HG03045 (cell line): ENCODE results near the gene ADGB.
"Not testable (repeated sequence)": the region's sequence is repeated elsewhere in the genome, so short reads cannot be mapped to it uniquely, and the experiment has no call there.

Source experiments
- ATAC-seq: cut with Tn5 transposase; IDR thresholded peaks from one replicate; pipeline ENCODE4 v1.9.1; 2021; ENCODE audit warnings: mild to moderate bottlenecking, moderate library complexity; ENCODE audit not compliant: unreplicated experiment

The ADGB gene

DNA sequence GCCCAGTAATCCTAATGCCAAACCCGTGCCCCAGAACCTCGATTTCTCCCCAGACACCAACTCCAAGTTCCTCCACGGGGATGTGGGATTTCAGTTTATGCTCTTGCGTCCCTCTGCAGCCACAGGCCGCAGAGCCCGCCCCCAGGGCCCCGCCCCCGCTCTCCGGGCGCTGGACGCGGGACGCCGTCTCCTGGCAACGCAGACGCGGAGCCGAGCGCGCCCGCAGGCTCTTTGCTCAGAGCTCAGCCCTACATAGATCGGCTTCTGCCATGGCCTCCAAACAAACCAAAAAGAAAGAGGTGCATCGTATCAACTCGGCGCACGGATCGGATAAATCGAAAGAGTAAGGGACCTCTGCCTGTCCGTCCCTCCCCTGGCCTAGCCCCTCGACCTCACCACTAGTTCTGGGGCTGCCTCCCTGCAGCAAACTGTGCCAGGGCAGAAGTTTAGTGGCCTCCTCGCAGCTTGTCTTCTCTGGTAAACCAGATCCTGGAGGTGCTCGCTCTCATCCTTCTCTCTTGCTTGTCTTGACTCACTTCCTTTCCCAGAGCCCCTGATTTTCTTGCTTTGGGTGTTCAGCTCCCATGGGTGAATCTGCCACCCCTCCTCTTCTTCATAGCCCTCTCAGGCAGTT, at the start of gene ADGB:
TSS of gene ADGB (plus strand) at position 201 of the 634 bp plus-strand sequence. CDS start at position 270, 69 bp downstream.
- ATAC-seq: no peak

GRCh38 chr6:146550911-146551310, 47.9 kb upstream of the ADGB start:
- no peak for ATAC-seq

DNA sequence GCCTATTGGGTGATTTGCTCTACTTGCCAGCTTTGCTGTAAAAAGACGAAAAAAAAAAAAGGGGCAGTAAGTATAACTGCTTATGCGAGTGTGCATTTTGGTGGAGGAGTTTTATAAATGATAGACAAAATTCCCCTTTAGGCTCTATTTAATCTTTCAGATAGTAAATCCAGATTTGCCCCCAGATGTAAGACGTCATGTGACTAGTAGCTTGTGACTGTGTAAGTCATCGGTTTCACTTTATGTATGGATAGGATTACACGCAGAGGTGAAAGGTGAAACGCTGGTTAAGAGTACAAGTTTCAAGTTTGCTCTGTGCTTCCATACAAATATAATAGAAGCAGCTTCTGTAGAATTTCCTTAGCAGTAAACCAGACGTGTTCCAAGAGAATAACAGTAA, 47.2 kb upstream of the ADGB start:
- ATAC-seq: no peak

DNA sequence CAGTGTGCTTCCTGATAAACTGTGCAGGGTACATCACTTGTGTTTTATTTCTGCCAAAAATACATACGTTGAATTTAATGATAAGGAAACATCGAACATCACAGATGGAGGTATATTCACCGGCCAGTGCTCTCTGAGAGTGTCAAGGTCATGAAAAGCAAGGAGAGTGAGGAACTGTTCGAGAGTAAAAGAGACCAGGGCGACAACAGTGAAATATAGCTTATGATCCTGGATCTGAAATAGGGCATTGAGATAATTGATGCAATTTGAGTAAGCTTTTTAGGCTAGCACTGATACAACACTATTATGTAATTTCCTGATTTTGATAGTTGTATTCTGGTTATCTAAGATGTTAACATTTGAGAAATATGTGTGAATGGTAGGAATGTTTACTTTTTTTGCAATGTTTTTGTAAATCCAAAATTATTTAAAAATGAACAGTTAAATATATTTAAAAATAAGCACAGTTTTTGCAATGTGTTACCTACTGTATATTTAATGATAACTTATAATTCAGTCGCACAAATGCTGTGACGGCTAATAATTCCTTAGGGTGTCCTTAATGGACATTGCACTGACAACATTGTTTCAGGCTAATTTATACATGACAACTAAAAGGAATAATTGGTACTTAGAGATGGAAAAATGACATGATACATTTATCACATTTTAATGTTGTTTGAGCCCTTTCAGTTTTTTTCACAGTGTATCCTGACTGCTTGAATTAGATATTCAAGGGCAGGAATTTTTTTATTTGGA, 45.2 kb upstream of the ADGB start:
- no peak for ATAC-seq

GRCh38 chr6:146560607-146561006, 38.2 kb upstream of the ADGB start:
- ATAC-seq: no peak

DNA sequence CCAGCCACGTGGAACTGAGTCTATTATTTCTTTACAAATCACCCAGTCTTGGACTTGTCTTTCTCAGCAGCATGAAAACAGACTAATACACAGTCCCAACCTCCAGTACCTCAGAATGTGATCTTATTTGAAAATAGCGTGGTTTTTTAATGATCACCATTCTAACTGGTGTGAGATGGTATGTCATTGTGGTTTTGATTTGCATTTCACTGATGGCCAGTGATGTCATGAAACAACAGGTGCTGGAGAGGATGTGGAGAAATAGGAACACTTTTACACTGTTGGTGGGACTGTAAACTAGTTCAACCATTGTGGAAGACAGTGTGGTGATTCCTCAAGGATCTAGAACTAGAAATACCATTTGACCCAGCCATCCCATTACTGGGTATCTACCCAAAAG, 32.1 kb upstream of the ADGB start:
- not testable (repeated sequence) for ATAC-seq

- ATAC-seq: not testable (repeated sequence)
Observed at GRCh38 chr6:146568619-146569018, 30.2 kb upstream of the ADGB start.

GRCh38 chr6:146574211-146574610, 24.6 kb upstream of the ADGB start:
- ATAC-seq: no peak

- ATAC-seq: no peak
Observed at GRCh38 chr6:146578054-146578453, 20.7 kb upstream of the ADGB start.

GRCh38 chr6:146581968-146582367, 16.8 kb upstream of the ADGB start:
- no peak for ATAC-seq

- no peak for ATAC-seq
Observed at GRCh38 chr6:146582857-146583256, 15.9 kb upstream of the ADGB start.

DNA sequence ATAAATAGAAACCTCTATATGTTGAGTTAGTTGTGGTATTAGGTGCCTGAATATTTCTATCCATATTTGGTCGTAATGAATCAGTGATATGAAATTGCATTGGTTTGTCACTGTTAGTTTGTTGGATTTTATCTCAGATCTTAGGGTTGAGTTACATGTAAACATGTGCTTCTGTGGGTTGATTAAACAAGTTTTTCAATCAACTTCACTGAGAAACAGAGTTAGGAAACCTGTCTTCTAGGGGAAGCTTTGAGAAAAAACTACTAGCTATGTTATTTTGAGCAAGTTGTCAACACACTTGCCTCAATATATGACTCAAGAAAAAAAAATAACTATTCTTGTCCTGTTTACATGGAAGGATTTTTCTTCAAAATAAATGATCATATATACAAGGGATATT, 14.8 kb upstream of the ADGB start:
- ATAC-seq: no peak

DNA sequence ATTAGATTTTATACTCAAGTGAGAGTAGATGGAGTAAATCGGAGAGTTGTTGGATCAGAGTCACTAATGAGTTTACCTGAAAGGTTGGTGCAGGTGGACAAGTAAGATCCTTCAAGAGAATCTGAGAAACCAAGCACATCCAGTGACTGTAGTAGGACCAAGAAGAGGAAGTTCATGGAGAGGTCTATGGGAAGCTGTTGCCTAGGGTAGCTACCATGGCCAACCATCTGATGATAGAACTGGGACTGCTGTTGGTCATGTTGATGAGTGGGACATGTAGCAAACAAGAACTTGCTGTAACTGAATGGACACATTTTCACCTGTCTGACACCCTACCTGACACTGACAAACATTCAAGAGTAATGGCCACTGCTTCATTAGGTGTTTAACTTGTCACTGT, 11.3 kb upstream of the ADGB start:
- no peak for ATAC-seq

- ATAC-seq: no peak
Observed at GRCh38 chr6:146590492-146590891, 8.3 kb upstream of the ADGB start.

DNA sequence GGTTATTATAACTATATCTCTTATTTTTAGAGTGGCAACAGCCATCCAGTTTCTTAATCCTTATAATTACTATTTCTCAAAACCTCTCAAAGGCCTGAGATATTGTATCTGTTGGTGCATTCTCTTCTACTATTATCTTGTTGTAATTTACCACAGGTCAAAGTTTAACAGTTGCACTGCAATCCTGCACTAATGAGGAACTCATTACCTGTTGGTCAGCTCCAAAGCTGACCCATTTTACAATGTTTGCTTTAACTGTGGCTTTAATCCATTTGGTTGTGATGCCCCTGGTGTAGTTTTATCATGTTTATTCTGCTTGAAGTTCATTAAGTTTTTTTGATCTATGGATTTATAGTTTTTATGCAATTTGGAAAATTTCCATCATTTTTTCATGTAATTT, 6.3 kb upstream of the ADGB start:
- ATAC-seq: no peak

GRCh38 chr6:146593986-146594385, 4.8 kb upstream of the ADGB start:
- ATAC-seq: no peak

GRCh38 chr6:146594495-146594894, 4.3 kb upstream of the ADGB start:
- no peak for ATAC-seq

DNA sequence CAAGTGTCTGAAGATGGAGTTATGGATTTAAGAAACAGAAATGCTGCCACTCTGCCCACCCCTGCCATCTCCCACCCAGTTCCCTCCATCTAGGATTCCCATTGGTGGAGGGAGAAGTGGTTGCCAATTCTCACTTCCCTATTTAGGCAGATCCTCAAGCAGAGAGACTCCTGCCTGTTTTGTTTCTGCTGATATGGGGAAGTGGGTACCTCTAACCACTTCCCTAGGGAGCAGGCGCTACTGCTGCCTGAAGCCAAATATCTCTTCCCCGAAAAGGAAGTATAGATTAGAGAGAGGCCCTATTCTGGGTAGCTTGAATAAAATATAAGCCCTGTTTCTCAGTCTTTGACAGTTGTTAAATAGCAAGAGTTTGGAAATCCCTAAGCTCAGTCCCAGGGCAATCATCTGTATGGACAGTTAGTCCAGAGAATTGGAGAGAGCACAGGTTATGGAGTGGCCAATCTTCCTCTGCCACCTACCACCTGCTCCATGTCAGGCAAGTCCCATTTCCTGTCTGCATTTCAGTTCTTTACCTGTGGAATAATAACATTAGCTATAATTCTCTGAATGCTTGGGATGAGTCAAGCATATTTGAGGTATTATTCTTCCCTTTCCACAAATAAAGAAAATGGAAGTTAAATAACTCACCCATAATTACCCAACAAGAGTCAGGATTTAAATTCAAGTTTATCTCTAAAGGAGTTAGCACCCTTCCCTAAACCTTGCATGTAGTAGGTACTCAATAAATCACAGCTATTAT, 2.6 kb upstream of the ADGB start:
- no peak for ATAC-seq

DNA sequence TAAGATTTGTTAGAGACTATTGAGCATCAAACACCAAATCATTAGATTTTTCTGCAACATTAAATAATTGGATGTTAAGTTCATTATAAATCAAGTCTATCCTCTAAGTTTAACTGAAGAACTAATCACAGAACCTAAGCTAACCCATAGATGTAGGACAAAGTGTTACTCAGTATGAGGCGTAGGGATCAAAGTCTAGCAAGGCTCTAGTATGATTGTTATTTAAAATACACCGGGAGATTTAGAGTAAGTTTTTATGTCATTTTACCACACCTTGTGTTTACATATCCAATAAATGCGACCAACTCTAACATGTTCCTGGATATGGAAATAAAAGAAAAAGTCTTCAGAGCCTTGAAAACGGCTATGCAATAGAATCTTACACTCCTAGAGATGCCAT, 2.6 kb downstream of the ADGB start:
- no peak for ATAC-seq

DNA sequence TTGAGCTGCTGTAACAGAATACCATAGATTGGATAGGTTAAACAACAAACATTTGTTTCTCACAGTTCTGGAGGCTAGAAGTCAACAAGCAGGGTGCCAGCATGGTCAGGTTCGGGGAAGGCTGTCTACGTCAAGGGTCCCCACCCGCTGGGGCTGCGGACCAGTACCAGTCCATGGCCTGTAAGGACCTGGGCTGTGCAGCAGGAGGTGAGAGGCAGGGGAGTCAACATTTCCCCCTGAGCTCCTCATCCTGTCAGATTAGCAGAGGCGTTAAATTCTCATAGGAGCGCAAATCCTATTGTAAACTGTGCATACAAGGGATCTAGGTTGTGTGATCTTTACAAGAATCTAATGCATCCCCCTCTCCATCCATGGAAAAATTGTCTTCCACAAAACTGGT, 3.8 kb downstream of the ADGB start:
- ATAC-seq: no peak

- ATAC-seq: no peak
Observed at GRCh38 chr6:146613947-146614346, 15.2 kb downstream of the ADGB start.

DNA sequence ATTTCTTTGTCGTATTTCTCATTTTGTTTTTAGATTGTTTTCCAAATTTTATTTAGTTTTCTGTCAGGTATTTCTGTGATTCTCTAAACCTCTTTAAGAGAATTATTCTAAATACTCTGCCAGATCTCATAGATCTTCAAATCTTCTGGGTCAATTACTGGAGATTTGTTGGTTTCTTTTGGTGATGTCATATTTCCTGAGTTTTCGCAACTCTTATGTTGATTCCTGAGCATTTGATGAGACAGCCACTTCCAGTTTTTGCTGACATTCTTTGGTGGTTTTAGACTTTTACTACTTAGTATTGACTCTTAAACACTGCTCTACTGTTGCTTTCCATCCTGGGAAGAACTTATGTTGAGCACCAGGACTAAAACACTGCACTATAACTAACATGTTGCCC, 21.9 kb downstream of the ADGB start:
- ATAC-seq: no peak
